DND-41 (cell line): ENCODE data around the gene SLAIN1.

Experiments
- ATAC-seq: fragments of 200-7000 bp; cut with Tn5 transposase; 3 replicates; pipeline ENCODE4 v1.9.1; 2021; ENCODE audit warnings: low read depth; ENCODE audit not compliant: insufficient read depth
- DNase-seq: peaks from one replicate; pipeline ENCODE4 v3.0.0-alpha.2; 2020
- H2AFZ ChIP-seq: 2 replicates; pipeline ENCODE4 v1.6.0; 2012; ENCODE audit warnings: low read depth, low read length
- H3K27ac ChIP-seq: 2 replicates; pipeline ENCODE4 v1.5.1; 2012; ENCODE audit warnings: low read length, inconsistent platforms
- H3K27me3 ChIP-seq: fragments of 200-600 bp; sonication (generic); 2 replicates; pipeline ENCODE4 v1.6.0; 2012; ENCODE audit warnings: low read length, mild to moderate bottlenecking, inconsistent platforms; ENCODE audit not compliant: insufficient read depth, poor library complexity
- H3K36me3 ChIP-seq: 2 replicates; pipeline ENCODE4 v1.5.1; 2012; ENCODE audit warnings: low read length, inconsistent platforms; ENCODE audit not compliant: insufficient read depth
- H3K4me1 ChIP-seq: 2 replicates; pipeline ENCODE4 v1.5.1; 2012; ENCODE audit warnings: mild to moderate bottlenecking, low read length; ENCODE audit not compliant: insufficient read depth
- H3K4me2 ChIP-seq: 2 replicates; pipeline ENCODE4 v1.6.0; 2012; ENCODE audit warnings: mild to moderate bottlenecking, moderate library complexity, low read length, inconsistent platforms; ENCODE audit not compliant: insufficient read depth
- H3K4me3 ChIP-seq, 2 experiments: fragments of 200-600 bp in 1 of 2; shearing (Covaris generic) in 1 of 2; 2 replicates each; pipeline ENCODE4 v1.5.1; 2012 to 2016; ENCODE audit warnings: inconsistent platforms in 2 of 2, low read length in 2 of 2, mild to moderate bottlenecking in 2 of 2, low read depth in 1 of 2, moderate library complexity in 1 of 2
- H3K79me2 ChIP-seq: 2 replicates; pipeline ENCODE4 v1.6.0; 2012; ENCODE audit warnings: low read length, inconsistent platforms; ENCODE audit not compliant: insufficient read depth
- H3K9ac ChIP-seq: 2 replicates; pipeline ENCODE4 v1.6.0; 2012; ENCODE audit warnings: low read depth, mild to moderate bottlenecking, inconsistent platforms, low read length, moderate library complexity
- H3K9me3 ChIP-seq: 2 replicates; pipeline ENCODE4 v1.5.1; 2012; ENCODE audit warnings: low read length, moderate library complexity, mild to moderate bottlenecking, inconsistent platforms; ENCODE audit not compliant: insufficient read depth, severe bottlenecking
- H4K20me1 ChIP-seq: 2 replicates; pipeline ENCODE4 v1.6.0; 2012; ENCODE audit warnings: low read length; ENCODE audit not compliant: insufficient read depth
- CTCF ChIP-seq: IDR thresholded peaks from 2 replicates; pipeline ENCODE4 v1.5.1; 2012; ENCODE audit warnings: borderline replicate concordance, low read length, moderate library complexity, mild to moderate bottlenecking; ENCODE audit not compliant: poor library complexity, severe bottlenecking; ENCODE audit errors: extremely low read depth
- EZH2 ChIP-seq: IDR thresholded peaks from 3 replicates; pipeline ENCODE4 v1.6.1; 2012; ENCODE audit warnings: borderline replicate concordance, low read depth, mild to moderate bottlenecking, moderate library complexity, low read length, inconsistent platforms; ENCODE audit not compliant: severe bottlenecking

The SLAIN1 gene

GRCh38 chr13:77696879-77697216, 639 bp upstream of the SLAIN1 start:
- H3K27ac ChIP-seq = no peak overlapping the region
- ATAC-seq = peak; percentile 5; the same call in 1 of the 3 replicates

DNA sequence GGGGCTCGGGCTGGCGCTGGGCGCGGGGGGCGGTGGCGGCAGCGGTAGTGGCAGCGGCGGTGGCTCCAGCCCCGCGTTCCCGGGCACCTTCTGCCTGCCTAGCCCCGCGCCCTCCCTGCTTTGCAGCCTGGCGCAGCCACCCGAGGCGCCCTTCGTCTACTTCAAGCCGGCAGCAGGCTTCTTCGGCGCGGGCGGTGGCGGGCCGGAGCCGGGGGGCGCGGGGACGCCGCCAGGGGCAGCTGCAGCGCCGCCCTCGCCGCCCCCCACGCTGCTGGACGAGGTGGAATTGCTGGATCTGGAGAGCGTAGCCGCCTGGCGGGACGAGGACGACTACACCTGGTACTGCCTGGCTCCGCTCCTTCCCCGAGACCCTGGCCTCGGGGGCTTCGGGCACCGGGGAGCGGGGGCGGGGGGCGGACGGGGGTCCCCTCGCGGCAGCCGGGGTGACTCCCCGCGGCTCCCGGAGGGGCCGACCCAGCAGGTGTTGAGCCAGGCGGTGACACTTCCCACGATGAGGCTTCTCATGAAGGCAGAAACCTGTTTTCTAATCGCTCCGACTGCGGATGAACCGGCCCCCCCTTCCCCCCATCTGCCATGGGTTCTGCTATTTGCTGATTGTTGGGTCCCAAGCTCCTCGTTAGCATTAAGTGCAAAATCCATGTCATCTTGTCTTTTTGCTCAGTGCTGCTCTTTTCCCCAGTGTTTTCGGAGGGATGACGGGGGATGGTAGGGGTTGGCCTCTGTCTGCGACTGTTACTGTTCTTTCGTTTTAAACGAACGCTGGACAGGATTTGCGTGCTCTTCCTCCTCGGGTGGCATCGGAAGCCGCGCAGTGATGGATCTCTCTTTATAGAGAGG, 943 bp downstream of the SLAIN1 start:
- no peaks in the 10 kb centered on the region for H3K9me3 ChIP-seq
- H3K4me2 ChIP-seq = peak overlapping the region; percentile 72
- peaks cover 20% of the 10 kb centered on the region for H3K79me2 ChIP-seq
- peak overlapping the region; percentile 33 to 65; a peak in 3 of 4 replicates for H3K4me3 ChIP-seq
- peaks cover 15% of the 10 kb centered on the region for H3K27me3 ChIP-seq
- H3K36me3 ChIP-seq = no peaks in the 10 kb centered on the region
- ATAC-seq (peak; percentile 62), DNase-seq (peak; percentile 48)
- H3K4me1 ChIP-seq = peaks cover 23% of the 10 kb centered on the region; the same call in 1 of the 2 replicates
- no peak for TF ChIP-seq CTCF
- no peak for TF ChIP-seq EZH2
- H3K27ac ChIP-seq = peak overlapping the region; percentile 43
- peak overlapping the region; percentile 50 for H2AFZ ChIP-seq
- peak overlapping the region; percentile 62 for H3K9ac ChIP-seq
- H4K20me1 ChIP-seq = peaks cover 12% of the 10 kb centered on the region; the same call in 1 of the 2 replicates

More at GRCh38 chr13:77696879-77697216, 639 bp upstream of the SLAIN1 start:
- H3K4me3 ChIP-seq = peak overlapping the region in 1 of 2 experiments; percentile 56; a peak in 3 of 4 replicates
- peaks cover 12% of the 10 kb centered on the region for H3K79me2 ChIP-seq
- peak overlapping the region; percentile 37 for H3K9ac ChIP-seq
- H3K27me3 ChIP-seq = peaks cover 21% of the 10 kb centered on the region
- H3K9me3 ChIP-seq = no peaks in the 10 kb centered on the region
- peaks cover 3% of the 10 kb centered on the region; the same call in 1 of the 2 replicates for H4K20me1 ChIP-seq
- no peak for TF ChIP-seq CTCF
- TF ChIP-seq EZH2 = no peak
- H2AFZ ChIP-seq = peak overlapping the region; percentile 64
- H3K36me3 ChIP-seq = no peaks in the 10 kb centered on the region
- peaks cover 23% of the 10 kb centered on the region; the same call in 1 of the 2 replicates for H3K4me1 ChIP-seq
- peak overlapping the region; percentile 72 for H3K4me2 ChIP-seq
- no peak for DNase-seq

DNA sequence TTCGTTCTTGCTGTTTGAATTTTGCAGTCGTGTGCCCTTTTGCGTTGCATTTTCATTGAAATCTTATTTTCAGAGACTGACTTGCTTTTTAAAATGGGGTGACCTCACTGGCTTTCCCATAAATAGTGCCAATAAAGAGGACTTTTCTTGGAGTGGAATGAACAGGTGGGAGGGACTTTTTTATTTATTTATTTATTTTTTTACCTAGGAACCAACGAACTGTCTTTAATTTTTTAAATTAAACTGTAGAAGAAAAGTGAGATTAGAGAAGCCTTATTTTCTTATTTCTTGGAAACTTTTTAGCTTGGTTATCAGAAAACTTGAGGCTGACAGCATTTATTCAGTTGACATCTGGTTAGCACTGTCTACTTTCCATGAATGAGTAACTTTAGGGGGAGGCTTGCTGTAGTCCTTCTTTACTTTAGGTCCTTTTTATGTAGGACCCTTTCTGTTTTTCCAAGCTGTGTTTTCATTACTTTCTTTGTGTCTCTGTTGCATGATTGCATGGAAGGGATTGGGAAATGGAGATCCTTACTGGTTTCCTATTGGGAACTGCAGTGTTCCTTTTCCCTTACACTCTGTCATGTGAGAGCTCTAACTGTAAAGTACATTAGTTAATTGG, 1.7 kb downstream of the SLAIN1 start:
- Histone ChIP-seq H3K4me2 (peak overlapping the region; percentile 72), H3K27me3 (peaks cover 14% of the 10 kb centered on the region), H3K27ac (peak overlapping the region; percentile 43; the same call in 1 of the 2 replicates), H3K4me3 (peak overlapping the region; percentile 33 to 65; a peak in 3 of 4 replicates), H3K79me2 (peaks cover 21% of the 10 kb centered on the region), H4K20me1 (peaks cover 12% of the 10 kb centered on the region; the same call in 1 of the 2 replicates), H3K9me3 (no peaks in the 10 kb centered on the region), H3K4me1 (peaks cover 23% of the 10 kb centered on the region; the same call in 1 of the 2 replicates), H2AFZ (peak overlapping the region; percentile 50; the same call in 1 of the 2 replicates), H3K9ac (peak overlapping the region; percentile 62), H3K36me3 (no peaks in the 10 kb centered on the region)
- DNase-seq = no peak
- ATAC-seq = no peak
- TF ChIP-seq EZH2 (no peak), CTCF (no peak)
